Activated CD4-positive, alpha-beta T cell treated with anti-CD3 and anti-CD28 coated beads, Interleukin-2, amount 10 ng/mL, durations not matched to agents 7 days and 5 days (primary cell): Measurements from ENCODE around the gene GLO1. TPM values are rescaled to one million over a fixed set of nuclear protein-coding genes. Genes with fewer than 3 reads are reported as not detected.
"Not testable (repeated sequence)": the region's sequence is repeated elsewhere in the genome, so short reads cannot be mapped to it uniquely, and the experiment has no call there.

Experiments
- CTCF ChIA-PET: fragments of 350-600 bp; sonication (Branson Sonifier 250); formaldehyde crosslinking; loops from one replicate; lab custom pipeline; 2021; ENCODE audit warnings: antibody characterized with exemption; lab: Charles Lee
- POLR2A ChIA-PET: fragments of 350-600 bp; sonication (Branson Sonifier 250); formaldehyde crosslinking; loops from one replicate; lab custom pipeline; 2021; ENCODE audit warnings: antibody characterized with exemption; lab: Charles Lee
- DNase-seq: peaks from one replicate; pipeline ENCODE4 v3.0.0-alpha.2; 2020
- H3K27ac Mint-ChIP-seq: one replicate; pipeline ENCODE4 v1.8.0; 2021; ENCODE audit warnings: mild to moderate bottlenecking, moderate library complexity, mixed read lengths
- H3K27me3 Mint-ChIP-seq: one replicate; pipeline ENCODE4 v1.8.0; 2021; ENCODE audit warnings: mixed read lengths
- H3K36me3 Mint-ChIP-seq: one replicate; pipeline ENCODE4 v1.8.0; 2021; ENCODE audit warnings: low read depth, mixed read lengths
- H3K4me1 Mint-ChIP-seq: one replicate; pipeline ENCODE4 v1.8.0; 2021; ENCODE audit warnings: mixed read lengths
- H3K4me3 Mint-ChIP-seq: one replicate; pipeline ENCODE4 v1.8.0; 2021; ENCODE audit warnings: mild to moderate bottlenecking, moderate library complexity, mixed read lengths
- H3K9me3 Mint-ChIP-seq: one replicate; pipeline ENCODE4 v1.8.0; 2021; ENCODE audit warnings: mixed read lengths
- total RNA-seq, 2 experiments: library from RNA; stranded (reverse); gene quantifications; one replicate each; pipeline ENCODE4 v1.2.3, GENCODE V29; 2021

GLO1 gene
- total RNA-seq, 2 experiments from 2014 or later: 77.1 to 85.6 TPM

DNA sequence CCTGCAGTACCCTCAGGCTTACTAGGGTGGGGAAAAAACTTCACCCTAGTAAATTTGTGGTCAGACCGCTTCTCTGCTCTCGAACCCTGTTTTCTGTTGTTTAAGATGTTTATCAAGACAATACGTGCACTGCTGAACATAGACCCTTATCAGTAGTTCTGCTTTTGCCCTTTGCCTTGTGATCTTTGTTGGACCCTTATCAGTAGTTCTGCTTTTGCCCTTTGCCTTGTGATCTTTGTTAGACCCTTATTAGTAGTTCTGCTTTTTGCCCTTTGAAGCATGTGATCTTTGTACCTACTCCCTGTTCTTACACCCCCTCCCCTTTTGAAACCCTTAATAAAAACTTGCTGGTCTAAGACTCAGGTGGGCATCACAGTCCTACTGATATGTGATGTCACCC lies 3.2 kb downstream of the GLO1 start:
- peaks cover 53% of the 10 kb centered on the region for H3K4me1 Mint-ChIP-seq
- CTCF ChIA-PET: interaction anchor here (0.7 kb wide), 1 partner anchor 26 kb away, joined by 3 read pairs; no protein-coding TSS in a partner anchor
- peaks cover 24% of the 10 kb centered on the region for H3K9me3 Mint-ChIP-seq

DNA sequence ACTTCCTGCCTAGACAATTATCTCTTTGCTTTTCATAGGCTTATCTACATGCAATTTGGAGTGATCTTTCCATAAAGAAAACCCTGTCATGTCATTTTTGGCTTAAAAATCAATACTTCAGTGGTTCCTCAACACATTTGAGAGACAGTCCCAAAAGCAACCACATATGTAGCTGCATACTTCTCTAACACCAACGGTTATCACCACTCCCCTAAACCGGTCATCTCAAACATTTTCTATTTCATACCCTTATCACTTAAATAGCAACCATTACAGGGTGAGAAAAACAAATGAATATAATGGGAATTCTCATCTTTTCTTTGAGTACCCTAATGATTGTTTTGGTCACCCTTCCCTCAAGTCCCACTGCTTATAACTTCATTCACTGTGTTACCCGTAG lies 5.1 kb downstream of the GLO1 start:
- ChIA-PET CTCF (interaction anchor here (2.1 kb wide), 1 partner anchor 16 kb away, joined by 7 read pairs; no protein-coding TSS in a partner anchor), POLR2A (no interaction called here)
- Mint-ChIP-seq H3K36me3 (peaks cover 55% of the 10 kb centered on the region), H3K4me3 (no peak overlapping the region), H3K27me3 (no peaks in the 10 kb centered on the region), H3K4me1 (peaks cover 51% of the 10 kb centered on the region), H3K27ac (no peak overlapping the region), H3K9me3 (peaks cover 24% of the 10 kb centered on the region)
- no peak for DNase-seq

More for the DNA sequence above, 3.2 kb downstream of the GLO1 start:
- H3K27ac Mint-ChIP-seq, POLR2A ChIA-PET, H3K27me3 Mint-ChIP-seq, DNase-seq, H3K4me3 Mint-ChIP-seq: not testable (repeated sequence)
- peaks cover 50% of the 10 kb centered on the region for H3K36me3 Mint-ChIP-seq

DNA sequence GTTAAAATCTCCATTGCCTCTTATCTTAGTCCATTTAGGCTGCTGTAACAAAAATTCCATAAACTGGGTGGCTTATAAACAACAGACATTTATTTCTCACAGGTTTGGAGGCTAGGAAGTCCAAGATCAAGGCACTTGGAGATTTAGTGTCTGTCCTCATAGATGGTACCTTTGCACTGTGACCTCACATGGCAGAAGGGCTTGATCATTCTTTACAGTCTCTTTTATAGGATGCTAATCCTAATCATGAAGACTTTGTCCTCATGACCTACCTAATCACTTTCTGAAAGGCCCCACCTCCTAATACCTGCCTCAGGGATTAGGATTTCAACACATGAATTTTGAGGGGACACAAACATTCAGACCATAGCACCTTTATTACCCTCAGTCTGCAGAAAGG lies 6.6 kb downstream of the GLO1 start:
- peaks cover 20% of the 10 kb centered on the region for H3K9me3 Mint-ChIP-seq
- POLR2A ChIA-PET: interaction anchor here (0.6 kb wide), 1 partner anchor 95 kb away, joined by 3 read pairs; no protein-coding TSS in a partner anchor
- no peak overlapping the region for H3K27ac Mint-ChIP-seq
- no peak overlapping the region for H3K4me3 Mint-ChIP-seq
- H3K36me3 Mint-ChIP-seq: peaks cover 44% of the 10 kb centered on the region
- H3K27me3 Mint-ChIP-seq: no peaks in the 10 kb centered on the region
- H3K4me1 Mint-ChIP-seq: peaks cover 40% of the 10 kb centered on the region
- CTCF ChIA-PET: interaction anchor here (1.0 kb wide), 1 partner anchor 17 kb away, joined by 3 read pairs; no protein-coding TSS in a partner anchor
- DNase-seq: no peak

DNA sequence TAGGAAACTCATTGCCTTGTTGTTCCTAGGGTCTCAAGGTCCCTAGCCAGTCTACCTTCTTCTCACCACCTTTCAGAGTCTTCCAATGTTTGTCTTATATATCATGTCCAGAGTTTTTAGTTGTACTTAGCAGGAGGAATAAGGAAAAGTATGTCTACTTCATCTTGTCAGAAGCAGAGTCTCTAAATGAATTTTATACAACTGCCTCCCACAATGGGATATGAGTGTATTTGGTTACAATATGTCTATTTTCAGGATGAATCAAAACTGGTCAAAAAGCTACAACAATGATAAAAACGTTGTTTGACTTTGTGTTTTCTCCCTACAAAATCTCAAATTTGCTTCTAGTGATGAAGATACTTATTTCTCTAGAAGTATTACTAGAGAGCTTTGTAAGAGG lies 7.0 kb downstream of the GLO1 start:
- POLR2A ChIA-PET: interaction anchor here (0.6 kb wide), 1 partner anchor 94 kb away, joined by 3 read pairs; no protein-coding TSS in a partner anchor
- H3K27me3 Mint-ChIP-seq: no peaks in the 10 kb centered on the region
- DNase-seq: no peak
- CTCF ChIA-PET: interaction anchor here (1.0 kb wide), 1 partner anchor 18 kb away, joined by 3 read pairs; no protein-coding TSS in a partner anchor
- H3K4me3 Mint-ChIP-seq: no peak overlapping the region
- H3K4me1 Mint-ChIP-seq: peaks cover 36% of the 10 kb centered on the region
- peaks cover 40% of the 10 kb centered on the region for H3K36me3 Mint-ChIP-seq
- peaks cover 16% of the 10 kb centered on the region for H3K9me3 Mint-ChIP-seq
- no peak overlapping the region for H3K27ac Mint-ChIP-seq

DNA sequence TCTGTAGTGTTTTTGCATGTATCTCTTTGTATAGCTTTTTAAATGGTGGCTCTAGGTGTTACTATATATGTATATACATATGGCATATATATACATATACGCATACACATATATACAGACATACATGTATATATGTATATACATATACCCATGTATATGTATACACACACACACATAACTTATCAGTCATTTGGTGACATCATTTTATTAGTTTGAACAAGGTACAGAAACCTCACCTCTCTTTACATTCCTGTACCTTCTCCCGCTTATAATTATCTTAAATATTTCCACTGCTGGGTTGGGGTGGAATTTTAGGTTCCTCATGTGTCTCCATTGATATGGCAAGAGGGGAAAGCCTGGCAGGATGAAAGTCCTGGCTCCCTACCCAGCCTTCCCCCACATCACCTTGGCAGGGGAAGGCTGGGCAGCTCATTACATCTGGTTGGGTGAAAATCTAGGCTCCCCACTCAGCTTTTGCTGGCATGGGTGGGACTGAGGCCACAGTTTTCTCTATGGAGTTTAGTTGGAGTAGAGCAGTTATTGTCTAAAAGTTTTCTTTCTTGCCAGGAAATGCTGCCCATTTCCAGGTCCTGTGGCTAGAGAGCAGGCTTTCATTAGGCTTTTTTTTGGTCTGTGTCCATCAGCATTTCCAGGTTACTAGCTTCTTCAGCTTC lies 7.6 kb downstream of the GLO1 start:
- no peak for DNase-seq
- Mint-ChIP-seq H3K9me3 (peaks cover 15% of the 10 kb centered on the region), H3K4me3 (no peak overlapping the region), H3K4me1 (peaks cover 33% of the 10 kb centered on the region), H3K27me3 (no peaks in the 10 kb centered on the region), H3K36me3 (peaks cover 34% of the 10 kb centered on the region), H3K27ac (no peak overlapping the region)
- ChIA-PET CTCF (interaction anchor here (1.0 kb wide), 1 partner anchor 18 kb away, joined by 3 read pairs; no protein-coding TSS in a partner anchor), POLR2A (interaction anchor here (0.6 kb wide), 1 partner anchor 94 kb away, joined by 3 read pairs; no protein-coding TSS in a partner anchor)

DNA sequence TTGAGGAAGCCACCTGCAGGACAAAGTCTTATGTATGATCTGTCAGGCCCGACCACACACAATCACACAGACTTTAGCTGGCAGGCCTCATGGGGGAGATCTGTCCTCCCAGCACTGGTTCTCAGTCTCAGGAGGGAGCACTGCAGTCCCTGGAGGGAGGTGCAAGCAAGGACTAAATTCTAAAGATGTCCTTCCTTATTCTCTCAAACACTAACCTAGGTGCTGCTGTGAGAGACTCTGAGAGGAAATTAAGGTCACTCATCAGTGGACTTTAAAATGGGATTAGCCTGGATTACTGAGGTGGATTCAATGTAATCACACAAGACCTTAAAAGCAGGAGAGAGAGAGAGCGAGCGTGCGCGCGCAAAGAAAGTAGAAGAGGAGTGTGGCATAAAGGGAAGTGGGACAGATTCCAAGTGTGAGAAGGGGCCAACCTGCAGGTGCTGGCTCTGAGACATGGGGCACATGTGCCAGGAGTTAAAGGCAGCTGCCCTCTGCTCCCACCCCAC lies 14.3 kb downstream of the GLO1 start:
- H3K36me3 Mint-ChIP-seq: peaks cover 18% of the 10 kb centered on the region
- DNase-seq: no peak
- H3K27ac Mint-ChIP-seq: peak overlapping the region; percentile 51
- no peak overlapping the region for H3K4me3 Mint-ChIP-seq
- ChIA-PET POLR2A (no interaction called here), CTCF (interaction anchor here (0.6 to 1.3 kb wide), 2 partner anchors 9 to 61 kb away, joined by 3 to 4 read pairs; no protein-coding TSS in a partner anchor)
- H3K4me1 Mint-ChIP-seq: peaks cover 22% of the 10 kb centered on the region
- H3K27me3 Mint-ChIP-seq: no peaks in the 10 kb centered on the region
- no peaks in the 10 kb centered on the region for H3K9me3 Mint-ChIP-seq

DNA sequence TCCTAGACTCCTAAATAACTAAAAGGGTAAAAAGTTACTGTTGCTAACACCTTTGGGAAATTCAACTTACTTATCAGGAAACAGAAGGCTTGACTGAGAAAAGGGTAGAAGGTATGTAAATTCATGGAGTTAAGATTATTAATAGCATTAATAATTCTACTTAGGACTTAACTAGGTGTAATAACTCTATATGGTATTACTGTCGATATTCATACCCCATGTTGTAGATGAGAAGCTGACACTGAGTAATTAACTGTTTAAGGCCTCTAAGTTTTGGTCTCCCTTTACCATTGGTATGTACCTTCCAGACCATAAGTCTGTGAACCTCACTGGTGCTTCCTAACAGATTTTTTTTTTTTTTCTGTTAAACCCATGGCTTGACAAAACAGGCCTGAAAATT lies 15.4 kb downstream of the GLO1 start:
- no peak overlapping the region for H3K27ac Mint-ChIP-seq
- DNase-seq: no peak
- peaks cover 22% of the 10 kb centered on the region for H3K4me1 Mint-ChIP-seq
- ChIA-PET CTCF (interaction anchor here (0.8 to 1.3 kb wide), 2 partner anchors 8 to 9 kb away, joined by 3 to 4 read pairs; no protein-coding TSS in a partner anchor), POLR2A (no interaction called here)
- no peaks in the 10 kb centered on the region for H3K27me3 Mint-ChIP-seq
- peaks cover 23% of the 10 kb centered on the region for H3K36me3 Mint-ChIP-seq
- no peaks in the 10 kb centered on the region for H3K9me3 Mint-ChIP-seq
- H3K4me3 Mint-ChIP-seq: no peak overlapping the region

DNA sequence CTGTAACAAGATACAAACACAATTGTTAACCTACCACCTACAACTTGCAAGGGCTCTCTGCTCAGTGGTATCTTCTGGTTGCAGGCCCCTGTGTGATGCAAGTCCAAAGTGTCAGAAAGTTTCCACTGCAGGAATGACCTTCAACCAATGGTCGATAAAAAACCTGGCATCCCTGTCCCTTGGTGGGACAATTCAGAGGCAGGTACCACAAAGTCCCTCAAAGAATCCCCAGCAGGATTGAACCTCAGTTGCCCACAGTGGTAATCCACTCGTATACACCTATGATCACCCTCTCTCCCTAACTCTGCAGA lies 15.9 kb downstream of the GLO1 start:
- Mint-ChIP-seq H3K4me1 (peaks cover 22% of the 10 kb centered on the region), H3K9me3 (no peaks in the 10 kb centered on the region), H3K4me3 (no peak overlapping the region), H3K27me3 (no peaks in the 10 kb centered on the region), H3K27ac (no peak overlapping the region), H3K36me3 (peaks cover 24% of the 10 kb centered on the region)
- ChIA-PET POLR2A (no interaction called here), CTCF (interaction anchor here (0.8 kb wide), 1 partner anchor 8 kb away, joined by 3 read pairs; no protein-coding TSS in a partner anchor)
- no peak for DNase-seq

DNA sequence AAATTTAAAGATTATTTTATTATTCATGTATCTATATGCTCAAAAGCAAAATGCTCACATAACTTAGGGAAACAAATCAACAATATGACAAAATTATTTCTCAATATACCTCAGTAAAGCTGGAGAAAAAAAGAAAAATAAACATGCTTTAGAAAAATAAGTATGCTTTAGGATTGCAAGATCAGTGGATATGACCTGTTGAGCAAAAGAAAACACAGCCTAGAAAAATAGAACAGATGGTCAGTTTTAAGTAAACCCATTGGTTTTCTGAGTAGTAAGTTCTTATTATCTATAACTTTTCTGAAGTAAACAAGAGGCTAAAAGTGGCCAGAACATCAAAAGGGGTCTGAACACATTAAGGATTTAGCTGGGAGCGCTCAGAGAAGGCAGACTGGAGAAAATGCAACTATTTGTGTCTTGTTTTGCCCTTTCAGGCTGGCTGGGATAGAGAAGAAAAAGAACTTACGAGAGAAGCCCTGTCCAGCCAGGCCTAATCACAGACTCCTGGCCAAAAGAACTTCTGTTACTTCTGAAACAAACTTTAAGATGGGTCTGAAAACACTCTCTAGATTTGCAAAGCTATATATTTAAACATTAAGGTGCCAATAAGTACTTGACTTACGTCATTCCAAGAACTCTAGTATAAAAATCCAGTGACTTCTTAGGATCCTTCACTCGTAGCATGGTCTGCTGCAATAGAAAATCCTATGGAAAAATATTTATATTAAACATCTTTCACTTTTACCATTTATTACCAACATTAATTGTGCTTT lies 16.5 kb downstream of the GLO1 start:
- H3K27me3 Mint-ChIP-seq: no peaks in the 10 kb centered on the region
- ChIA-PET CTCF (interaction anchor here (0.8 to 1.0 kb wide), 2 partner anchors 8 to 10 kb away, joined by 3 to 4 read pairs; no protein-coding TSS in a partner anchor), POLR2A (no interaction called here)
- peaks cover 30% of the 10 kb centered on the region for H3K36me3 Mint-ChIP-seq
- peaks cover 22% of the 10 kb centered on the region for H3K4me1 Mint-ChIP-seq
- no peaks in the 10 kb centered on the region for H3K9me3 Mint-ChIP-seq
- H3K4me3 Mint-ChIP-seq: no peak overlapping the region
- no peak for DNase-seq
- no peak overlapping the region for H3K27ac Mint-ChIP-seq

DNA sequence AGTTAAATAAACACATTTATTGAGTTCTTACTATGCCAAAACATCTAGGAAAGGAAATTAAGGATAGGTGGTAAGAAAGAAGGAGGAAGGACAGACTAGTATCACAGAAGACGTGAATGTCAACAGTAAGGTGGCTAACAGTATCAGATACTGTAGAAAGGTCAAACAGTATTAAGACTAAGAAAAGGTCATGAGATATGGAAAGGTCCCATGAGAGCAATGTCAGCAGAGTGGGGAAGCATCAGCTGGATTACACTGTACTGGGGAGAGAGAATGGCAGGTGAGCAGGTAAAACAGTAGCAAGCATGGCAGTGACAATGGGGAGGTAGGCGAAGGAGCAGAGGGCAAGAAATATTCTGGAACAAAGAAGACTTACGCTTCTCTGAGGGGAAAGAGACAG lies 18.0 kb downstream of the GLO1 start:
- POLR2A ChIA-PET: no interaction called here
- Mint-ChIP-seq H3K4me1 (peaks cover 22% of the 10 kb centered on the region), H3K9me3 (no peaks in the 10 kb centered on the region), H3K27me3 (no peaks in the 10 kb centered on the region), H3K36me3 (peaks cover 32% of the 10 kb centered on the region), H3K27ac (no peak overlapping the region), H3K4me3 (no peak overlapping the region)
- CTCF ChIA-PET: interaction anchor here (1.1 kb wide), 1 partner anchor 18 kb away, joined by 4 read pairs; the partner anchor contains the start of gene GLO1
- DNase-seq: no peak

DNA sequence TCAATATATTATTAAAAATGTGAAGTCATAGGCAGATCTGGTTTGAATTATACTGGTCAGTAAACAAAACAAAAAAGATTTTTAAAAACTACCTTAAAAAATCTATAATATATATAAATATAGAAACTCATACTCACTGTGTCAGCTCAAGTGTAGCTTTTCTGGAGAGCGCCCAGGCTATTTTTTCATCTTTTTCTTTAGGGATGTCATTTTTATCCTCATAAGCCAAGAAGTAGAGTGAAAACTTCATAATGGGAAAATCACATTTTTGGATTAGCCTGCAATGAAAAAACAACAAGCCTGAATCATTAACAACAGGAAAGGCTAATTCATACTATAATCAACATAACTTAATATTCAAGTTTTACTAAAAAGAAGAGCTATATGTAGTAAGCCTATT lies 18.7 kb downstream of the GLO1 start:
- Mint-ChIP-seq H3K36me3 (peaks cover 32% of the 10 kb centered on the region), H3K27ac (no peak overlapping the region), H3K27me3 (no peaks in the 10 kb centered on the region), H3K4me1 (peaks cover 19% of the 10 kb centered on the region), H3K4me3 (no peak overlapping the region), H3K9me3 (no peaks in the 10 kb centered on the region)
- CTCF ChIA-PET: interaction anchor here (1.1 kb wide), 1 partner anchor 19 kb away, joined by 4 read pairs; the partner anchor contains the start of gene GLO1
- no peak for DNase-seq
- POLR2A ChIA-PET: no interaction called here

DNA sequence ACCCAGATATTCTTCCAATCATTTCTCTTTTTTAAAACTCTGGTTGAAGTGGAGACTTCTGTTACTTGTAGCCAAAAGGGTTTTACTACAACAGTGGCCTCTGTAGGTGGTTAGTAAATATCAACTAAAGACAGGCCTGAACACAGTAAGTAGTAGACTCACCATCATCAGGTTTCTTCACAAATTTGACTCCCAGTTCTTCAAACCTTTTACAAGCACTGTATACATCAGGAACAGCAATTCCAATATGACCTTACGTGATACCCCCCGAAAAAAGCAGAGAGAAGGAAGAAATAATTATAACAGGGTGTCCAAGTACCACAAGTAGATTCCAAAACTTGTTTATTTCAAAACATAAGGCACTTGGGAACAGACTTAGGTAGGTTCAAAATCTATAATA lies 21.1 kb downstream of the GLO1 start:
- POLR2A ChIA-PET: no interaction called here
- Mint-ChIP-seq H3K4me1 (peaks cover 15% of the 10 kb centered on the region), H3K27me3 (no peaks in the 10 kb centered on the region), H3K36me3 (peaks cover 38% of the 10 kb centered on the region), H3K27ac (no peak overlapping the region), H3K9me3 (no peaks in the 10 kb centered on the region), H3K4me3 (no peak overlapping the region)
- DNase-seq: no peak
- CTCF ChIA-PET: no interaction called here
